ENCODE data around the gene MYL10. TPM values are rescaled to one million over a fixed set of nuclear protein-coding genes. Genes with fewer than 3 reads are reported as not detected.

The MYL10 gene
- total RNA-seq, 1 experiment from 2014 or later, result not detected

GRCh38 chr7:101632641-101633040 lies 3.5 kb upstream of the MYL10 start:
- CTCF ChIA-PET, result no interaction called here
- TF ChIP-seq POLR2AphosphoS5 (IDR thresholded peaks at IDR 0.05; ENCODE audit: low read depth, low read length) (no peak), YY1 (IDR thresholded peaks at IDR 0.05; ENCODE audit: extremely low read depth, insufficient replicate concordance, low read depth, low read length) (peak; percentile 68), ZFX (IDR thresholded peaks at IDR 0.05) (no peak)
- Histone ChIP-seq H3K4me3 (replicated peaks in 1 of 2; ENCODE audit: low read depth in 1 of 2, low read length in 2 of 2) (no peak overlapping the region), H3K36me3 (ENCODE audit: control insufficient read depth in 1 of 2, insufficient read depth in 2 of 2, low read length in 2 of 2) (no peaks in the 10 kb centered on the region), H3K27ac (ENCODE audit: low read depth, low read length) (no peak overlapping the region), H3K9ac (ENCODE audit: low read length) (no peak overlapping the region), H3K9me2 (ENCODE audit: insufficient read depth) (no peaks in the 10 kb centered on the region), H3K27me3 (ENCODE audit: insufficient read depth, low read length) (no peaks in the 10 kb centered on the region), H4K20me1 (ENCODE audit: insufficient read depth) (no peaks in the 10 kb centered on the region), H3K4me1 (ENCODE audit: control insufficient read depth in 1 of 2, insufficient read depth in 2 of 2, low read length in 2 of 2) (peaks cover 0 to 3% of the 10 kb centered on the region in 2 experiments; a peak in 1 of 4 replicates), H3K79me2 (ENCODE audit: insufficient read depth, low read length) (no peaks in the 10 kb centered on the region), H3K4me2 (ENCODE audit: low read length) (no peak overlapping the region), H2AFZ (ENCODE audit: low read depth, low read length, poor library complexity, severe bottlenecking) (no peak overlapping the region), H3K9me3 (ENCODE audit: control insufficient read depth in 1 of 2, insufficient read depth in 1 of 2, low read depth in 1 of 2, low read length in 2 of 2) (peaks cover 0 to 6% of the 10 kb centered on the region in 2 experiments; a peak in 1 of 4 replicates)
- DNase-seq (ENCODE audit: low read depth, low spot score) (peak; percentile 4), ATAC-seq (no peak)
- POLR2A ChIA-PET, result no interaction called here
- intact Hi-C loops (cut with micrococcal nuclease), result no loop called here
- RAD21 ChIA-PET (ENCODE audit: low non-redundant PET in 1 of 2, low total read pairs in 2 of 2, uncharacterized antibody in 2 of 2, unreplicated experiment in 2 of 2), result no interaction called here
- no TSS peak for BruUV-seq (replicated peaks)

DNA sequence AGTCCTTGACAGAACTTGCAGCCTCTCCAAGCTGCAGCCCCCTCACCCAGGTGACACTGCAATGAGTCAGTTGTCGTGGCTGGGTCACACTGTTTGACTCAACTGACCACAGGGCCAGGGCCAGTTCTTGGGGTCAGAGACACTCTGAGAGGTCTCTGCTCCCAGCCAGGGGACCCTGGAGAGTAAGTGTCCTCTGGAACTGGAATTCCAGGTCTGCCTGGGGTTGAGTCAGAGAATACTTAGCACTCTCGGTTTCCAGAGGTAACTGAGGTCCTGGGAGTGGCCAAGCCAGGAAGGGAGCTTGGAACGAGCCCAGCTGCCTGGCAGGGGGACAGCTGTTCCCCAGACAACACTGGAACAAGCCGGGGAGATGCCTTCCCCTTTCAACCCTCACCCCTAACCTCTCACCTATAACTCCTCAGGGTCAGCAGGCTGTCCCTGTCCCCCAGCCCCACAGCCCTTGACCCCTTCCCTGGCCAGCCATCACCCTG lies 2.2 kb upstream of the MYL10 start:
- ATAC-seq (no peak), DNase-seq (ENCODE audit: low read depth, low spot score) (no peak)
- no TSS peak for BruUV-seq (replicated peaks)
- Histone ChIP-seq H3K9me2 (ENCODE audit: insufficient read depth) (no peaks in the 10 kb centered on the region), H3K4me3 (replicated peaks in 1 of 2; ENCODE audit: low read depth in 1 of 2, low read length in 2 of 2) (no peak overlapping the region), H2AFZ (ENCODE audit: low read depth, low read length, poor library complexity, severe bottlenecking) (no peak overlapping the region), H3K36me3 (ENCODE audit: control insufficient read depth in 1 of 2, insufficient read depth in 2 of 2, low read length in 2 of 2) (no peaks in the 10 kb centered on the region), H3K4me1 (ENCODE audit: control insufficient read depth in 1 of 2, insufficient read depth in 2 of 2, low read length in 2 of 2) (peaks cover 0 to 3% of the 10 kb centered on the region in 2 experiments; a peak in 1 of 4 replicates), H3K27me3 (ENCODE audit: insufficient read depth, low read length) (no peaks in the 10 kb centered on the region), H4K20me1 (ENCODE audit: insufficient read depth) (no peaks in the 10 kb centered on the region), H3K79me2 (ENCODE audit: insufficient read depth, low read length) (no peaks in the 10 kb centered on the region), H3K4me2 (ENCODE audit: low read length) (no peak overlapping the region), H3K27ac (ENCODE audit: low read depth, low read length) (no peak overlapping the region), H3K9ac (ENCODE audit: low read length) (no peak overlapping the region), H3K9me3 (ENCODE audit: control insufficient read depth in 1 of 2, insufficient read depth in 1 of 2, low read depth in 1 of 2, low read length in 2 of 2) (peaks cover 0 to 6% of the 10 kb centered on the region in 2 experiments; a peak in 1 of 4 replicates)
- ChIA-PET RAD21 (ENCODE audit: low non-redundant PET in 1 of 2, low total read pairs in 2 of 2, uncharacterized antibody in 2 of 2, unreplicated experiment in 2 of 2) (no interaction called here), POLR2A (no interaction called here), CTCF (no interaction called here)
- intact Hi-C loops (cut with micrococcal nuclease), result no loop called here
- TF ChIP-seq JUND (IDR thresholded peaks at IDR 0.05), result no peak
- no peak for TF ChIP-seq EGR1 (IDR thresholded peaks at IDR 0.05; ENCODE audit: low read depth)
- no peak for TF ChIP-seq CTCF (IDR thresholded peaks at IDR 0.05 in 2 of 3, conservative IDR thresholded peaks at IDR 0.05 in 1 of 3; ENCODE audit: borderline replicate concordance in 1 of 3, insufficient read depth in 1 of 3, low read depth in 2 of 3, low read length in 2 of 3)
- no peak for TF ChIP-seq ZBTB33 (IDR thresholded peaks at IDR 0.05; ENCODE audit: extremely low read depth, insufficient replicate concordance, low read length)
- no peak for TF ChIP-seq ATF3 (IDR thresholded peaks at IDR 0.05)
- no peak for TF ChIP-seq CEBPB (IDR thresholded peaks at IDR 0.05; ENCODE audit: low read depth)
- TF ChIP-seq ZNF274 (IDR thresholded peaks at IDR 0.05; ENCODE audit: low read depth, low read length), result no peak
- no peak for TF ChIP-seq SIN3A (IDR thresholded peaks at IDR 0.05; ENCODE audit: low read depth)
- TF ChIP-seq, protein P1, sequence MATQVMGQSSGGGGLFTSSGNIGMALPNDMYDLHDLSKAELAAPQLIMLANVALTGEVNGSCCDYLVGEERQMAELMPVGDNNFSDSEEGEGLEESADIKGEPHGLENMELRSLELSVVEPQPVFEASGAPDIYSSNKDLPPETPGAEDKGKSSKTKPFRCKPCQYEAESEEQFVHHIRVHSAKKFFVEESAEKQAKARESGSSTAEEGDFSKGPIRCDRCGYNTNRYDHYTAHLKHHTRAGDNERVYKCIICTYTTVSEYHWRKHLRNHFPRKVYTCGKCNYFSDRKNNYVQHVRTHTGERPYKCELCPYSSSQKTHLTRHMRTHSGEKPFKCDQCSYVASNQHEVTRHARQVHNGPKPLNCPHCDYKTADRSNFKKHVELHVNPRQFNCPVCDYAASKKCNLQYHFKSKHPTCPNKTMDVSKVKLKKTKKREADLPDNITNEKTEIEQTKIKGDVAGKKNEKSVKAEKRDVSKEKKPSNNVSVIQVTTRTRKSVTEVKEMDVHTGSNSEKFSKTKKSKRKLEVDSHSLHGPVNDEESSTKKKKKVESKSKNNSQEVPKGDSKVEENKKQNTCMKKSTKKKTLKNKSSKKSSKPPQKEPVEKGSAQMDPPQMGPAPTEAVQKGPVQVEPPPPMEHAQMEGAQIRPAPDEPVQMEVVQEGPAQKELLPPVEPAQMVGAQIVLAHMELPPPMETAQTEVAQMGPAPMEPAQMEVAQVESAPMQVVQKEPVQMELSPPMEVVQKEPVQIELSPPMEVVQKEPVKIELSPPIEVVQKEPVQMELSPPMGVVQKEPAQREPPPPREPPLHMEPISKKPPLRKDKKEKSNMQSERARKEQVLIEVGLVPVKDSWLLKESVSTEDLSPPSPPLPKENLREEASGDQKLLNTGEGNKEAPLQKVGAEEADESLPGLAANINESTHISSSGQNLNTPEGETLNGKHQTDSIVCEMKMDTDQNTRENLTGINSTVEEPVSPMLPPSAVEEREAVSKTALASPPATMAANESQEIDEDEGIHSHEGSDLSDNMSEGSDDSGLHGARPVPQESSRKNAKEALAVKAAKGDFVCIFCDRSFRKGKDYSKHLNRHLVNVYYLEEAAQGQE (IDR thresholded peaks at IDR 0.05; ENCODE audit: low read depth), result no peak
- no peak for TF ChIP-seq SRF (IDR thresholded peaks at IDR 0.05; ENCODE audit: low read depth)
